Omental fat pad (tissue), 4 donors: ENCODE results near the gene TMEM163. TPM values are rescaled to one million over a fixed set of nuclear protein-coding genes. Genes with fewer than 3 reads are reported as not detected.

Experiments used
- ATAC-seq: fragments of 150-250 bp; one replicate; pipeline ENCODE4 v1.9.1; 2016; ENCODE audit warnings: mild to moderate bottlenecking, moderate library complexity; ENCODE audit not compliant: low FRiP score
- DNase-seq: peaks from one replicate; pipeline ENCODE4 v3.0.0-alpha.2; 2019; ENCODE audit warnings: low spot score
- total RNA-seq, 4 donors: library from RNA; depleted of rRNA; stranded (reverse); fragments of >200 nt; gene quantifications; one replicate each; pipeline ENCODE4 v1.1.0, GENCODE V29; 2016
- TF ChIP-seq, protein P1 (sequence below), 3 donors: fragments of 450-650 bp; IDR thresholded peaks; one replicate each; pipeline ENCODE4 v1.5.1; 2016 to 2017; ENCODE audit warnings: antibody characterized with exemption in 3 of 3, mild to moderate bottlenecking in 3 of 3, moderate library complexity in 2 of 3

The TMEM163 gene
- total RNA-seq, 4 donors from 2014 or later, result 0.28 to 6.4 (median 1.2) TPM

DNA sequence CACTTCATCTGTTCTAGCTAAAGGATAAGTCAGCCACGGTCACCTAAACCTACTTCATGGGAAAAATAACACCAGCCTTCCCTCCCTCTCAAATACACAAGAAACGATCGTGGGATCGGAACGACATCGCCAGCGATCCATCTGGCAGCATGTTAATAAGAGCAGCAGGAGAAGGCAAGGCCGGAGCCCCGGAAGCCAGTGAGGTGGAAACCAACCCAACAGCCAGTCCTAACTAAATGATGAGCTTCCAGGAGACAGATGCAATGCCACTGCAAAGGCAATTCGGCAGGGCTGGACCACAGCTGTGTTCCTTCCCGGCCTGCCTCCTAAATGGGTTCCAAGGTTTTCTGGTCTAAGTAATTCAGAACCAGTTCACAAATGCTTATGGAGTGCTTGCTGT is 117.5 kb downstream of the TMEM163 start:
- TF ChIP-seq, protein P1, sequence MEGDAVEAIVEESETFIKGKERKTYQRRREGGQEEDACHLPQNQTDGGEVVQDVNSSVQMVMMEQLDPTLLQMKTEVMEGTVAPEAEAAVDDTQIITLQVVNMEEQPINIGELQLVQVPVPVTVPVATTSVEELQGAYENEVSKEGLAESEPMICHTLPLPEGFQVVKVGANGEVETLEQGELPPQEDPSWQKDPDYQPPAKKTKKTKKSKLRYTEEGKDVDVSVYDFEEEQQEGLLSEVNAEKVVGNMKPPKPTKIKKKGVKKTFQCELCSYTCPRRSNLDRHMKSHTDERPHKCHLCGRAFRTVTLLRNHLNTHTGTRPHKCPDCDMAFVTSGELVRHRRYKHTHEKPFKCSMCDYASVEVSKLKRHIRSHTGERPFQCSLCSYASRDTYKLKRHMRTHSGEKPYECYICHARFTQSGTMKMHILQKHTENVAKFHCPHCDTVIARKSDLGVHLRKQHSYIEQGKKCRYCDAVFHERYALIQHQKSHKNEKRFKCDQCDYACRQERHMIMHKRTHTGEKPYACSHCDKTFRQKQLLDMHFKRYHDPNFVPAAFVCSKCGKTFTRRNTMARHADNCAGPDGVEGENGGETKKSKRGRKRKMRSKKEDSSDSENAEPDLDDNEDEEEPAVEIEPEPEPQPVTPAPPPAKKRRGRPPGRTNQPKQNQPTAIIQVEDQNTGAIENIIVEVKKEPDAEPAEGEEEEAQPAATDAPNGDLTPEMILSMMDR (IDR thresholded peaks at IDR 0.05), result no peak
- DNase-seq (no peak), ATAC-seq (no peak)

DNA sequence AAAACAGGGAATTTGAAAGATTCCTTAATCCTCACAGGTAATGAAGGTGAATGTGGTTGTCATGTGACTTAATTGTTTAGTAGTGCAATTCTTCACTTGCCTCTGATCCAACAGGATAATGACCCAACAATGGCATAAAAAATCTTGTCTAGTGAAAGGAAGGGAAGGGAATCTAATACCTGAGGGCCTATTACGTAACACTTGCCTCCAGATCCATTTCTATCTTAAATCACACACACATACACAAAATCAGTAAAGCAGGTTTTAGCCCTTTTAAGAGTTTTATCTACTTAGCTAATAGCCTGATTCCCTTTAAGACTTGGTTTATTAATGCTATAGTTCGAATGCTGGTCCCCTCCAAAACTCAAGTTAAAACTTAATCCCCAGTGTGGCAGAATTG is 118.6 kb downstream of the TMEM163 start:
- no peak for DNase-seq
- ATAC-seq, result no peak
- TF ChIP-seq, protein P1 (IDR thresholded peaks at IDR 0.05), result no peak

DNA sequence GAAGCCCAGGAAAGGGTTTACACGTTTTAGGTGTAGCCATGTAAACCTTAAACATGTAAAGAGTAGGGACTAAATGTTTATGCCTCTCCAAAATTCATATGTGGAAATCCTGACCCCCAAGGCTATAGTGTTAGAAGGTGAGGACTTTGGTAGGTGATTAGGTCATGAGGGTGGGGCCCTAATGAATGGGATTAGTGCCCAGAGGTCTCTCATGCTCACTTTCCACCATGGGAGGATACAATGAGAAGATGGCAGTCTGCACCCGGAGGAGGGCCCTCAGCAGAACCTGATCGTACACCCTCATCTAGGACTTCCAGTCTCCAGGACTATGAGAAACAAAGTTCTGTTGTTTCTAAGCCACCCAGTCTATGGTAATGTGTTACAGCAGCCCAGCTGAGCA is 119.6 kb downstream of the TMEM163 start:
- ATAC-seq, result no peak
- TF ChIP-seq, protein P1 (IDR thresholded peaks at IDR 0.05), result no peak
- DNase-seq, result no peak

DNA sequence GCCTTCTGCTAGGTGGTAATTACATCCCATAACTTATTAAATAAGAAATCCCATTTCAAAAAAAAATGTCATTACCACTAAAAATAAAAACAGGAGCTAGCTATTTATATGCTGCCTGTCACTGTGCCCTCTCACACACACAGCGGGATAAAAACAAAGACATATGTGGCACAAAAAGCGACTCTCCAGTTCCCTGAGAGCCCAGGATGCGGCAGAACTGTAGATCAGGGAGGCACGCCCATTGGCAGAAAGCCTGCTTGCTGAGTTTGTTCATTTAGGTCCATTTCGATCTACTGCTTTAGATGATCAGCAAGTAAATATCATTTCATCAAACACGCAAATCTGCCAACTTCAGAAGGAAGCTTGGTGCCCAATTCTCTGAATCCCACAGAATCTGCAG is 124.4 kb downstream of the TMEM163 start:
- TF ChIP-seq, protein P1 (IDR thresholded peaks at IDR 0.05), result no peak
- ATAC-seq (no peak), DNase-seq (no peak)

DNA sequence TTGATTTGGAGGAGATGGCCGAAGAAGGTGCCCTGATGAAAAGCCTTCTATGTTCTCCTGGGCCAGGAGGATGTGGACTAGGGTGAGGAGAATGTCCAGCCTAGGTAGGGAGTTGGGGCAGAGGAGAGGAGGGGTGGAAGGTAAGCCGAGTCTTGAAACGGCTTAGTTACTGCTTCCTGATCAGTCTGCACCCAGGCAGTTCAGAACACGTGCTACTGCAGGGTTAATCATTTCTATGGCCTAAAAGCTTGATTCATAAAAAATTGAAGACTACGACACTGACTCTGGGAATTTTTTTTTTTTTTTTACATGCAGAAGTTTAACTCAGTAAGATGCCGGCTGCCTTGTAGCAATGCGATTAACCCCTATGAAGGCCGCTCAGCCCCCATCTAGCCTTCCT is 125.3 kb downstream of the TMEM163 start:
- TF ChIP-seq, protein P1 (IDR thresholded peaks at IDR 0.05), result no peak
- ATAC-seq, result no peak
- DNase-seq, result no peak

DNA sequence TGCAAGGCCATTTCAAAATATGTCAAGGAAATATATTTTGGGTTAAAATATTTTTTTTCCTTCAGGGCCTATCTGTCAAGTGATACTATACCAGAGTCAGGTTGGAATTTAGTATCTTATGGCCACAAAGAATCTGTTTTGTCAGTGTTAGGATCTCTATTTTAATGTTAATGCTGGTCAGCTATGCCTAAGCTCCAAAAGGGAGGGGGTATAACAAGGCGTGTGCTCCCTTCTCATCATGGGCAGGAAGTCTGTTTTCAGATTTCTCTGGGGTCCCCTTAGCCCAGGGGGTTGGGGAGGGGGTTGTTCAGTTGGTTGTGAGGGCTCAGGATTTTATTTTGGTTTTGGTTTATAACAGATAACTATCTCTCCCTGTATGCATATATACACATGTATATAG is 126.4 kb downstream of the TMEM163 start:
- TF ChIP-seq, protein P1 (IDR thresholded peaks at IDR 0.05), result no peak
- DNase-seq, result no peak
- ATAC-seq, result no peak

DNA sequence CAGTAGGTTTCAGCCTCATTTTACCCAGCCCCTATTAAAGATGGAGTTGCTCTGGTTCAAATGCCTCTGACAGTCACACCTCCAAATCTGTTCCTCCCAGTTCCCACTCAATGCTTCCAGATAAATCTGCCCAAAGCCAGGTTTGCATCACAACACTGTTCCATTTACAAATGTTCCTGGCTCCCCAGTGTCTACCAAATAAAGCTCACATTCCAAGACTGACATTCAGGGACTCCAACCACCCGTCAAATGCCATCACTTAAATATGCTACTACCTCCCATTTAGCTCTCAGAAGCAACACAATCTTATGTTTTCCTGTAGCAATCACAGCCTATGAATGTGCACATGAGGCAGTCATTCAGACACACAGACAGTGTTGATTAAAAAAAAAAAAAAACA is 127.3 kb downstream of the TMEM163 start:
- DNase-seq, result no peak
- ATAC-seq, result no peak
- TF ChIP-seq, protein P1 (IDR thresholded peaks at IDR 0.05), result no peak
